ENCODE results near the gene SPIRE1.

SPIRE1 gene

DNA sequence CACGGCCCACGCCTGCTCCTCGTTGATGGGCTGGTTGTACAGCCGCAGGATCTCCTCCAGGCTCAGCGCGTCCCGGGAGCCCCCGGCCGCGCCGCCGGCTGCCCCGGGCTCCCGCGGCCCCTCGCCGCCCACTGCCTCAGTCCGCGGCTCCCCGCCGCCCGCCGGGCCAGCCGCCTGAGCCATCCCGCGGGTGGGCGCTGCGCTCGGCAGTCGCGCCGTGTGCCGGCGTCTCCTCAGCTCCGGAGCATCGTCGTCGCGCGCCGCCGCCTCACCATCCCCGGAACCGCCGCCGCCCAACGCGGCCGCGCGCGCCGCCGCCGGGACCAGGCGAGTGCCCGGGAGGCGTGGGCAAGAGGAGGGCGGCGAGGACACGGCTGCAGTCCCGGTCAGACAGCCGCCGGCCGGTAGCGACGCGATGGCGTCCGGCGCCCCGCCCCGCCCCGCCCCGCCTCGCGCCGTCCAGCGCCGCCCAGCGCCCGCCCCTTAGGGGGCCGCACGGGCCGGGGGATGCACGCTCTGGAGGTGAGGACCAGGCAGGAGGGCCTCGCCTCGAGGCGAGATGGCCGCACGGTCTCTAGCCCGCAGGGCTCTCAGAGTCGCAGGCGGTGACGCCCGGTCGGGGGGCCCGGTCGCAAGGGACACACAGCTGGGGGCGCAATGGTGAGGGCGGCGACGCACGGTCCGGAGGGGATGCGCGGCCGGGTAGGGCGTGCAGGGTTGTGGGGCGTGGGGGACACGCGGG lies at the start of gene SPIRE1:
Gene SPIRE1, minus strand, starts transcription at position 424 of the 742 bp plus-strand sequence. Its CDS starts 241 bp downstream, at position 183.
- peak; percentile 83 for DNase-seq (ENCODE audit: low spot score)

- peak; percentile 38 for DNase-seq (ENCODE audit: low spot score)
These were observed 45.8 kb upstream of the SPIRE1 start for GRCh38 chr18:12703664-12704063.

- DNase-seq (ENCODE audit: low spot score), result no peak
These were observed 45.2 kb upstream of the SPIRE1 start for GRCh38 chr18:12703096-12703567.

DNA sequence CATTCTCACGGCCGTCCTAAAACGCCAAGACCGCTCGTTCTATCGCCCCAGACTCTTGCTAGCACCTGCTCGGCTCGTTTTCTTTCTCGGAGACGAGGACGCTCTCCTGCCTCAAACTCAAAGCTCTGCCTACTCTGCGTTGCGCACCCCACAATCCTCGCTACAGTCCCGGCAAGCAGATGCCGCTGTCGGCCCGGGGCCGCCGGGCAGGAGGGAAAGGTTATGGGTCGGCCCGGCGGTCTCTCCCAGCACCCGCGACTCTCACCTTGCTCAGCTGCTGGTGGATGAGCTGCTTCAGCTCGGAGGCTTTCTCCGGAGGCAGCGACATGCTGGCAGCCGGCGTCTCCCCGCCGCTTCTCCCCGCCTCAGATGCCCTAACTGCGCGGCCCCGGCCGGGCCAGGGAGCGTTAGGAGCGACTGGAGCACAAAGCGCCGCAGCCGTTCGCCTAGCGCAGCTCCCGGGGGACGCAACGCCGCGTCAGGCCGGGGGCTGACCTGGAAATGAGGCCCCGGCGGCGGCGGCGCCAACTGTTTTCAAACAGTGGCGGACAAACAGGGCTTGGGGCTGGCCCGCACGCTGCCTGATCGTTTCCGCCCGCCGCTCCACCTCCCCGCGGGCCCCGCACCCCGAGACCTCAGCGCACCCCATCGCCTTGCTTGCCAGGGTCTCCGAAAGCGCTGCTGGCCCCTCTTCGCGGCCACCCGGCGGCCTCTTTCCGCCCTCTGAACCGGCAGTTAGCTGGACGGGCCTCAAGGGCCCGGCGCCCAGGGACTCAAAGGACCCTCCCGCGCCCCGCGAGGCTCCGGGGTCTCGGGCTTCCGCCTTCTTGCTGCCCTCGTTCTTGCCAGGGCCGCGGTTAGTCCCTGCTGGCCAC lies 44.6 kb upstream of the SPIRE1 start, which contains the start of the genes CEP76 and PSMG2:
Gene CEP76, minus strand, starts transcription at position 503 of the 875 bp plus-strand sequence. Its CDS starts 175 bp downstream, at position 328.
Gene PSMG2, plus strand, starts transcription at position 822 of the 875 bp plus-strand sequence. CDS start 66 bp downstream, outside the sequence.
- peak; percentile 91 for DNase-seq (ENCODE audit: low spot score)

DNA sequence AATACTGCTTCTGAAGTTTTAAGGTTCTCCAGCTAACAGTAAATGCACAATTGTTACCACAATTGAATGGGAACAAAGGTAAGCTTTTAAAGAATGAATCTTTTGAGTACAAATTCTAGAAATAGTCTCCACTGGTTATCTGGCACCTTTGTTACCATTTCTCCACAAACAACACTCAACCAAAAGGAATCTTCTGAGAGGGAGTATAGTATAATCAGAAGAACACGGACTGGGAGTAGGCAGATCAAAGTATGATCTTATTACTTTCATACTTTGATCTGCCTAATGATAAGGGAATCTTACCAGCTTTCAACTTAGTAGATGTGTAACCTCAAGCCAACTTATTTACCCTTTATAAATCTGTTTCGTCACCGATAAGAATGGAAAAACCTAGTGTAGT lies 43.3 kb upstream of the SPIRE1 start:
- DNase-seq (ENCODE audit: low spot score), result no peak

DNA sequence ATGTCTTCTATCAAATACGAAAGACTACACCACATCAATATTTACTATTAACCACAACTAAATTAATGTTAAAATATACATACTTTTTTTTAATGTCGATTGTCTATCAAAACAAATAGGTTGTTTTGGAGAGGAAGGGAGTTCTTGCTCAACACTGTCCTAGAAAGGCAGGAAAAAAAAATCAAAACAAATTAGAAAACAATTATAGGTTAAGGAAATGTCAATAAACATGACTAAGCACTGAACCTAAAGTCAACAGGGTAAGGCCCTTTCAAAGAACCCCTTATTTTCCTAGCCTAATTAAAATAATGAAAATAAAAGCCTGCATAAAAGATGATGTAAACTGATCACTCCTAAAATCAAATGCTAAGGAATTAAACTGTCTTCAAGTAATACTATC lies 41.8 kb upstream of the SPIRE1 start:
- DNase-seq (ENCODE audit: low spot score), result no peak

DNA sequence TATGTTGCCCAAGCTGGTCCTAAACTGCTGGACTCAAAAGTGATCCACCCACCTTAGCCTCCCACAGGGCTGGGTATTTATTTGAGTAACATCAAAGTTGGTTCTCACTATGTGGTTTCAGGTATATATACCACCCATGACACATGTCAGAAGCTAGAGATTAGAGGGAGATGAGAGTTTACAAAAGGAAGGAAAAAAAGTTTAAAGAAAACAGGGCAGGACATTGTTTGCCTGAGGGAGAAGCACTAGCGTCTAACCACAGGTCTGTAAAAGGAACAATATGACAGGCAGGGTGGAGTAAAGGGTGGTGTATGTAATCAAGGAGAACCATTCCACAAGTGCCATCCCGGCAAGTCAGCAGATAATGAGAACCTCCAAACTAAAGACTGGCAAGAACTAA lies 36.1 kb upstream of the SPIRE1 start:
- DNase-seq (ENCODE audit: low spot score), result no peak

- DNase-seq (ENCODE audit: low spot score), result peak; percentile 21
These were observed 34.3 kb upstream of the SPIRE1 start for GRCh38 chr18:12692206-12692605.

GRCh38 chr18:12689256-12689850 lies 31.4 kb upstream of the SPIRE1 start:
- no peak for DNase-seq (ENCODE audit: low spot score)

GRCh38 chr18:12686100-12686499 lies 28.2 kb upstream of the SPIRE1 start:
- DNase-seq (ENCODE audit: low spot score), result no peak

GRCh38 chr18:12679183-12679786 lies 21.4 kb upstream of the SPIRE1 start:
- peak; percentile 36 for DNase-seq (ENCODE audit: low spot score)

GRCh38 chr18:12668041-12668440 lies 10.1 kb upstream of the SPIRE1 start:
- no peak for DNase-seq (ENCODE audit: low spot score)

GRCh38 chr18:12659904-12660605 lies 2.1 kb upstream of the SPIRE1 start:
- peak; percentile 77 for DNase-seq (ENCODE audit: low spot score)

DNA sequence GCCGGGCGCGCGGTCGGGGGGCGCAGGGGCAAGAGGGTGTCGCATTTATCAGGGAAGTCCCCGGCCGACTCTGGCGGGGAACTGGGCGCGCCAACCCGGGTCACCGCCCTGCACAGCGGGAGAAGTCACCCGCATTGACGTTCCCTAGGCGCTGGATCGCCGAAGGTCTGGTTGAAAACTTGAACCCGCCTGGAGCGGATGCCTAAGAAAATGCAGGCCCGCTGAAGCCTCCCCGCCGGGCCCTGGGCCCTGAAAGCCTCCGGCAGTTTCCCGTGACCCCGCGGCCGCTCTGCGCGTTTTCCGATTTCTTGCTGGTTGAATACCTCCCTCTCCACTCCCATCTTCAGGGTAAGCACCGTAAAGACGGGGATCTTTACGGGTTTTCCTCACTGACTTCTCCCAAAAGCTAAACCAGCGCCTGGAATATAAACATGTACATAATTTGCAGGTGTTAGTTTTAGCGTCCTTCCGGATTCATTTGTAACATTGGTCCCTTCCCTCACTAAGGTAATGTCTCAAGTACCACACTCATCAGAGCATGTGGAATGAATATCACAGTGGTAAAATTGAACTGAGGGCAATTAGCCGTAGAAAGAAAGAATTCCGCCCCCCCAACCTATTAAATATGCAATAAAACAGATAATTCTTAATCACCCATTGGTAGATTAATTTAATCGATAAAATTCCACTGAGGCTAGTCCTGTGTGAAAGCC lies 675 bp upstream of the SPIRE1 start:
- DNase-seq (ENCODE audit: low spot score), result peak; percentile 50

- DNase-seq (ENCODE audit: low spot score), result peak; percentile 53
These were observed 796 bp downstream of the SPIRE1 start for GRCh38 chr18:12656938-12657683.

GRCh38 chr18:12656605-12656937 lies 1.3 kb downstream of the SPIRE1 start:
- DNase-seq (ENCODE audit: low spot score), result no peak

GRCh38 chr18:12654971-12655370 lies 2.9 kb downstream of the SPIRE1 start:
- no peak for DNase-seq (ENCODE audit: low spot score)

DNA sequence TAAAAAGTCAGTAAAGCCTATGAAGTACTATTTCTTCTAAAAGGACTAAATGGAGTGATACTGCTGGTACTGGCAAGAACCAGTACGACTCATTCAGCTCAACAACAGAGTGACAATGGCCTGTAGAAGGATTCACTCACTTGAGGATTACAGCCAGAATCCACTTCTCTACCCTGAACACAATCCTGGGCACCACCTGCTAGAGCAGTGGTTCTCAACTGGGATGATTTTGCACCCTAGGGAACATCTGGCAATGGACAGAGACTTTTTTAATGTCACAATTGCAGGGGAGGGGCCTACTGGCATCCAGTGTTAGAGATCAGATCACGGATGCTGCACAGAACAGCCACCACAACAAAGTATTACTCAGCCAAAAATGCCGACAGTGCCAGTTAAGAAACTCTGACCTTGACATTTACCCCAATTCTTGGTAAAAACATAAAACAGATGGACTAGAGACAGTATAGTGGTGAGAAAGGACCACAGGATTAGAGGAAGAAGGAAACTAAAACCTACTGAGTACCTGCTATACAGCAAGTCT lies 5.0 kb downstream of the SPIRE1 start:
- DNase-seq (ENCODE audit: low spot score), result peak; percentile 35

GRCh38 chr18:12651651-12652050 lies 6.3 kb downstream of the SPIRE1 start:
- DNase-seq (ENCODE audit: low spot score), result no peak

DNA sequence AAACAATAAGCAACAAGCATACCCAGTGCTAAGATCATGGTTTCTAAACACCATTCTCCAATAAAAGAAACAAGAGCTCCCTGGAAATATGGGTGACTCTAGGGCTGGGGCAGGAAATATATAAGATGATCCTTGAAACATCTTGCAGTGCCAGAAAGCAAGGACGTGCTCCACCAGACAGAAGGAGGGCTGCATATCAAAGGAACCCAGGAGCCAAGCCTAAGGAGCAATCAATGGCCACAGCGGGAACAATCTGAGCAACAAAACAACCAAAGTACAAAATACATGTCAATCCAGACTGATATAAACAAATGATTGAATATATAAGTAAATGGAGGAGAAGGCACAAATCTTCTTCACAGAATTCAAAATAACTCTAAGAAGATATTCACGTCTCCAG lies 10.1 kb downstream of the SPIRE1 start:
- no peak for DNase-seq (ENCODE audit: low spot score)

Data from kidney tubule cell (primary cell).